ENCODE data around the gene TRAPPC12. TPM values are rescaled to one million over a fixed set of nuclear protein-coding genes. Genes with fewer than 3 reads are reported as not detected.

TRAPPC12 gene
- total RNA-seq, 2 experiments from 2014 or later = 58.7 to 64.6 TPM

GRCh38 chr2:3388412-3388738, 8.9 kb downstream of the TRAPPC12 start:
- no peak for DNase-seq
- peaks cover 19% of the 10 kb centered on the region for H3K36me3 Mint-ChIP-seq
- no peaks in the 10 kb centered on the region for H3K27me3 Mint-ChIP-seq
- no peaks in the 10 kb centered on the region for H3K9me3 Mint-ChIP-seq
- no peak overlapping the region for H3K27ac Mint-ChIP-seq
- H3K4me1 Mint-ChIP-seq = peaks cover 29% of the 10 kb centered on the region
- no peak overlapping the region for H3K4me3 Mint-ChIP-seq

GRCh38 chr2:3389193-3389592, 9.7 kb downstream of the TRAPPC12 start:
- peaks cover 25% of the 10 kb centered on the region for H3K36me3 Mint-ChIP-seq
- no peaks in the 10 kb centered on the region for H3K9me3 Mint-ChIP-seq
- no peak overlapping the region for H3K4me3 Mint-ChIP-seq
- H3K27me3 Mint-ChIP-seq = no peaks in the 10 kb centered on the region
- peaks cover 26% of the 10 kb centered on the region for H3K4me1 Mint-ChIP-seq
- H3K27ac Mint-ChIP-seq = no peak overlapping the region
- no peak for DNase-seq

- Mint-ChIP-seq H3K4me1 (peaks cover 23% of the 10 kb centered on the region), H3K27me3 (no peaks in the 10 kb centered on the region), H3K4me3 (no peak overlapping the region), H3K9me3 (peaks cover 3% of the 10 kb centered on the region), H3K36me3 (peaks cover 33% of the 10 kb centered on the region), H3K27ac (no peak overlapping the region)
- DNase-seq = no peak
Measured at GRCh38 chr2:3390041-3390440, 10.5 kb downstream of the TRAPPC12 start.

- peaks cover 51% of the 10 kb centered on the region for H3K36me3 Mint-ChIP-seq
- no peak overlapping the region for H3K4me3 Mint-ChIP-seq
- H3K4me1 Mint-ChIP-seq = peaks cover 24% of the 10 kb centered on the region
- no peak for DNase-seq
- no peaks in the 10 kb centered on the region for H3K27me3 Mint-ChIP-seq
- H3K27ac Mint-ChIP-seq = no peak overlapping the region
- H3K9me3 Mint-ChIP-seq = peaks cover 18% of the 10 kb centered on the region
Measured at GRCh38 chr2:3392216-3392615, 12.7 kb downstream of the TRAPPC12 start.

GRCh38 chr2:3396920-3397559, 17.5 kb downstream of the TRAPPC12 start:
- Mint-ChIP-seq H3K36me3 (peaks cover 55% of the 10 kb centered on the region), H3K27me3 (no peaks in the 10 kb centered on the region), H3K4me3 (no peak overlapping the region), H3K9me3 (peaks cover 25% of the 10 kb centered on the region), H3K27ac (no peak overlapping the region), H3K4me1 (peaks cover 15% of the 10 kb centered on the region)
- DNase-seq = no peak

- Mint-ChIP-seq H3K4me1 (peaks cover 10% of the 10 kb centered on the region), H3K36me3 (peaks cover 51% of the 10 kb centered on the region), H3K27ac (no peak overlapping the region), H3K4me3 (no peak overlapping the region), H3K27me3 (no peaks in the 10 kb centered on the region), H3K9me3 (peaks cover 25% of the 10 kb centered on the region)
- DNase-seq = no peak
Measured at GRCh38 chr2:3398857-3399256, 19.4 kb downstream of the TRAPPC12 start.

GRCh38 chr2:3399381-3399780, 19.9 kb downstream of the TRAPPC12 start:
- peaks cover 49% of the 10 kb centered on the region for H3K36me3 Mint-ChIP-seq

GRCh38 chr2:3399829-3400228, 20.3 kb downstream of the TRAPPC12 start:
- H3K27ac Mint-ChIP-seq = no peak overlapping the region
- peaks cover 12% of the 10 kb centered on the region for H3K4me1 Mint-ChIP-seq
- H3K27me3 Mint-ChIP-seq = no peaks in the 10 kb centered on the region
- H3K36me3 Mint-ChIP-seq = peaks cover 46% of the 10 kb centered on the region
- no peak for DNase-seq
- H3K9me3 Mint-ChIP-seq = peaks cover 24% of the 10 kb centered on the region
- no peak overlapping the region for H3K4me3 Mint-ChIP-seq

More at GRCh38 chr2:3399381-3399780, 19.9 kb downstream of the TRAPPC12 start:
- no peak overlapping the region for H3K27ac Mint-ChIP-seq
- H3K9me3 Mint-ChIP-seq = peaks cover 25% of the 10 kb centered on the region
- no peaks in the 10 kb centered on the region for H3K27me3 Mint-ChIP-seq
- no peak for DNase-seq
- H3K4me3 Mint-ChIP-seq = no peak overlapping the region
- peaks cover 12% of the 10 kb centered on the region for H3K4me1 Mint-ChIP-seq

- no peak for DNase-seq
- Mint-ChIP-seq H3K36me3 (peaks cover 12% of the 10 kb centered on the region), H3K4me1 (peaks cover 6% of the 10 kb centered on the region), H3K9me3 (no peaks in the 10 kb centered on the region), H3K4me3 (no peak overlapping the region), H3K27ac (no peak overlapping the region), H3K27me3 (no peaks in the 10 kb centered on the region)
Measured at GRCh38 chr2:3403587-3404334, 24.3 kb downstream of the TRAPPC12 start.

- H3K27ac Mint-ChIP-seq = no peak overlapping the region
- H3K4me3 Mint-ChIP-seq = no peak overlapping the region
- no peaks in the 10 kb centered on the region for H3K9me3 Mint-ChIP-seq
- H3K36me3 Mint-ChIP-seq = peaks cover 14% of the 10 kb centered on the region
- H3K4me1 Mint-ChIP-seq = peaks cover 6% of the 10 kb centered on the region
- no peaks in the 10 kb centered on the region for H3K27me3 Mint-ChIP-seq
- no peak for DNase-seq
Measured at GRCh38 chr2:3404349-3404894, 24.9 kb downstream of the TRAPPC12 start.

GRCh38 chr2:3405307-3405706, 25.8 kb downstream of the TRAPPC12 start:
- no peak for DNase-seq
- Mint-ChIP-seq H3K36me3 (peaks cover 19% of the 10 kb centered on the region), H3K27me3 (no peaks in the 10 kb centered on the region), H3K27ac (no peak overlapping the region), H3K9me3 (no peaks in the 10 kb centered on the region), H3K4me1 (peaks cover 10% of the 10 kb centered on the region), H3K4me3 (no peak overlapping the region)

GRCh38 chr2:3405876-3406275, 26.4 kb downstream of the TRAPPC12 start:
- peaks cover 10% of the 10 kb centered on the region for H3K4me1 Mint-ChIP-seq
- H3K27ac Mint-ChIP-seq = no peak overlapping the region
- no peak for DNase-seq
- H3K36me3 Mint-ChIP-seq = peaks cover 19% of the 10 kb centered on the region
- H3K9me3 Mint-ChIP-seq = no peaks in the 10 kb centered on the region
- no peaks in the 10 kb centered on the region for H3K27me3 Mint-ChIP-seq
- no peak overlapping the region for H3K4me3 Mint-ChIP-seq

- no peak for DNase-seq
- H3K27me3 Mint-ChIP-seq = no peaks in the 10 kb centered on the region
- H3K9me3 Mint-ChIP-seq = no peaks in the 10 kb centered on the region
- H3K4me3 Mint-ChIP-seq = no peak overlapping the region
- H3K4me1 Mint-ChIP-seq = peaks cover 13% of the 10 kb centered on the region
- H3K27ac Mint-ChIP-seq = no peak overlapping the region
- H3K36me3 Mint-ChIP-seq = peaks cover 19% of the 10 kb centered on the region
Measured at GRCh38 chr2:3406501-3406900, 27.0 kb downstream of the TRAPPC12 start.

- H3K36me3 Mint-ChIP-seq = peaks cover 16% of the 10 kb centered on the region
- peaks cover 16% of the 10 kb centered on the region for H3K4me1 Mint-ChIP-seq
- no peak for DNase-seq
- H3K9me3 Mint-ChIP-seq = no peaks in the 10 kb centered on the region
- H3K27ac Mint-ChIP-seq = no peak overlapping the region
- H3K4me3 Mint-ChIP-seq = no peak overlapping the region
- no peaks in the 10 kb centered on the region for H3K27me3 Mint-ChIP-seq
Measured at GRCh38 chr2:3408781-3409180, 29.3 kb downstream of the TRAPPC12 start.

GRCh38 chr2:3409627-3410170, 30.2 kb downstream of the TRAPPC12 start:
- Mint-ChIP-seq H3K9me3 (no peaks in the 10 kb centered on the region), H3K4me1 (peaks cover 13% of the 10 kb centered on the region), H3K27ac (no peak overlapping the region), H3K4me3 (no peak overlapping the region), H3K36me3 (peaks cover 16% of the 10 kb centered on the region), H3K27me3 (no peaks in the 10 kb centered on the region)
- no peak for DNase-seq

All from activated naive CD8-positive, alpha-beta T cell treated with anti-CD3 and anti-CD28 coated beads for 36 hours (primary cell).